SK-N-SH (cell line): ENCODE data around the gene CCDC78. TPM values are rescaled to one million over a fixed set of nuclear protein-coding genes. Genes with fewer than 3 reads are reported as not detected.

ENCODE experiments used
- CTCF ChIA-PET: fragments of 300-600, 350-600 bp; formaldehyde crosslinking; extraction: SDS; loops from one replicate; lab custom pipeline; 2021; lab: Yijun Ruan, JAX
- POLR2A ChIA-PET: fragments of 350-600 bp; sonication (Branson Sonifier 250); formaldehyde crosslinking; extraction: SDS; loops from one replicate; lab custom pipeline; 2020; ENCODE audit warnings: antibody characterized with exemption, inconsistent platforms; lab: Yijun Ruan, JAX
- DNase-seq: peaks from one replicate; pipeline ENCODE4 v3.0.0; 2012
- H2AFZ ChIP-seq: fragments of 200-600 bp; sonication (generic); 2 replicates; pipeline ENCODE4 v1.8.1; 2016; ENCODE audit warnings: antibody characterized with exemption, mild to moderate bottlenecking, low read depth
- H3F3A ChIP-seq: fragments of 200-600 bp; sonication (generic); replicated peaks from 2 replicates; pipeline ENCODE3; 2016; ENCODE audit warnings: antibody characterized with exemption, mild to moderate bottlenecking; ENCODE audit not compliant: insufficient read depth
- H3K27ac ChIP-seq, 2 experiments: fragments of 200-500 bp in 1 of 2; fragments of 200-600 bp in 1 of 2; sonication (Bioruptor generic) in 1 of 2; sonication (generic), shearing (Covaris generic) in 1 of 2; 2 replicates each; pipeline versions ENCODE4 v1.5.1 to v1.6.1; 2014 to 2016; ENCODE audit warnings: low read depth in 2 of 2, inconsistent platforms in 1 of 2, low read length in 1 of 2, mild to moderate bottlenecking in 1 of 2, mixed read lengths in 1 of 2
- H3K27me3 ChIP-seq: fragments of 200-600 bp; sonication (generic), shearing (Covaris generic); 2 replicates; pipeline ENCODE4 v1.6.1; 2016; ENCODE audit warnings: mixed run types; ENCODE audit not compliant: insufficient read depth
- H3K36me3 ChIP-seq, 2 experiments: fragments of 200-500 bp in 1 of 2; fragments of 200-600 bp in 1 of 2; sonication (Bioruptor generic) in 1 of 2; sonication (generic) in 1 of 2; replicated peaks in 1 of 2; 2 replicates each; pipeline versions ENCODE3 to v1.5.1; 2014 to 2016; ENCODE audit warnings: low read length in 1 of 2, mild to moderate bottlenecking in 1 of 2; ENCODE audit not compliant: insufficient read depth in 2 of 2, control insufficient read depth in 1 of 2
- H3K4me1 ChIP-seq, 2 experiments: fragments of 200-500 bp in 1 of 2; fragments of 200-600 bp in 1 of 2; sonication (Bioruptor generic) in 1 of 2; sonication (generic), shearing (Covaris generic) in 1 of 2; 2 replicates each; pipeline versions ENCODE4 v1.5.1 to v1.6.1; 2014 to 2016; ENCODE audit warnings: low read depth in 1 of 2, low read length in 1 of 2, mixed run types in 1 of 2; ENCODE audit not compliant: insufficient read depth in 2 of 2, control insufficient read depth in 1 of 2
- H3K4me2 ChIP-seq: fragments of 200-600 bp; sonication (generic), shearing (Covaris generic); 2 replicates; pipeline ENCODE4 v1.6.1; 2017; ENCODE audit warnings: mixed run types
- H3K4me3 ChIP-seq, 2 experiments: fragments of 200-500 bp in 1 of 2; fragments of 200-600 bp in 1 of 2; sonication (Bioruptor generic) in 1 of 2; sonication (generic), shearing (Covaris generic) in 1 of 2; 2 replicates each; pipeline versions ENCODE4 v1.5.1 to v1.8.1; 2014 to 2016; ENCODE audit warnings: low read depth in 2 of 2, inconsistent platforms in 1 of 2, low read length in 1 of 2, mild to moderate bottlenecking in 1 of 2, mixed read lengths in 1 of 2, moderate library complexity in 1 of 2
- H3K79me2 ChIP-seq: fragments of 200-600 bp; sonication (generic); 2 replicates; pipeline ENCODE4 v1.8.1; 2017; ENCODE audit warnings: mild to moderate bottlenecking; ENCODE audit not compliant: insufficient read depth
- H3K9ac ChIP-seq: fragments of 200-600 bp; sonication (generic); 2 replicates; pipeline ENCODE4 v1.6.1; 2017; ENCODE audit warnings: mixed run types
- H3K9me2 ChIP-seq: fragments of 200-600 bp; sonication (generic); 2 replicates; pipeline ENCODE4 v1.6.1; 2017; ENCODE audit warnings: mixed run types
- H3K9me3 ChIP-seq: fragments of 200-600 bp; sonication (generic); 2 replicates; pipeline ENCODE4 v1.6.1; 2017; ENCODE audit warnings: mixed run types, mild to moderate bottlenecking, moderate library complexity
- H4K20me1 ChIP-seq: fragments of 200-600 bp; sonication (generic); 2 replicates; pipeline ENCODE4 v1.6.1; 2017; ENCODE audit warnings: mild to moderate bottlenecking, mixed run types; ENCODE audit not compliant: insufficient read depth
- ELF1 ChIP-seq: IDR thresholded peaks from 2 replicates; pipeline ENCODE4 v1.4.0; 2012
- FOSL2 ChIP-seq: IDR thresholded peaks from 2 replicates; pipeline ENCODE4 v1.4.0; 2012; ENCODE audit warnings: low read depth, mild to moderate bottlenecking, moderate library complexity, borderline replicate concordance
- FOXM1 ChIP-seq: IDR thresholded peaks from 2 replicates; pipeline ENCODE4 v1.4.0; 2012; ENCODE audit warnings: low read depth, mild to moderate bottlenecking
- MEF2A ChIP-seq: IDR thresholded peaks from 2 replicates; pipeline ENCODE4 v1.4.0; 2012; ENCODE audit warnings: low read depth, borderline replicate concordance
- NRF1 ChIP-seq: IDR thresholded peaks from 2 replicates; pipeline ENCODE4 v1.6.1; 2012; ENCODE audit warnings: low read depth, mild to moderate bottlenecking, low read length
- RAD21 ChIP-seq: IDR thresholded peaks from 2 replicates; pipeline ENCODE4 v1.6.1; 2012; ENCODE audit warnings: mild to moderate bottlenecking, low read length
- RCOR1 ChIP-seq: fragments of 150-350 bp; IDR thresholded peaks from 2 replicates; pipeline ENCODE4 v1.6.1; 2017; ENCODE audit warnings: antibody characterized with exemption, low read length
- REST ChIP-seq: IDR thresholded peaks from 2 replicates; pipeline ENCODE4 v1.6.1; 2012; ENCODE audit warnings: mild to moderate bottlenecking, low read depth, low read length, moderate library complexity
- RXRA ChIP-seq: IDR thresholded peaks from 2 replicates; pipeline ENCODE4 v1.4.0; 2012; ENCODE audit warnings: low read depth, mild to moderate bottlenecking, borderline replicate concordance
- YY1 ChIP-seq: IDR thresholded peaks from 2 replicates; pipeline ENCODE4 v1.4.0; 2012; ENCODE audit warnings: low read depth, mild to moderate bottlenecking
- ZBTB33 ChIP-seq: IDR thresholded peaks from 2 replicates; pipeline ENCODE4 v1.4.0; 2012; ENCODE audit warnings: low read depth, borderline replicate concordance
- WGBS: methylation state at CpG from one replicate; pipeline ENCODE4 v1.1.6; 2017; ENCODE audit warnings: low lambda C conversion rate; 5-methylcytosine and 5-hydroxymethylcytosine counted together
- polyA plus RNA-seq, 3 experiments: library from polyadenylated mRNA; depleted of rRNA; stranded (reverse); fragments of >200 nt; gene quantifications; 2 replicates each; pipeline ENCODE4 v1.2.3, GENCODE V29; 2012
- TF ChIP-seq, protein P1 (sequence below): IDR thresholded peaks from 2 replicates; pipeline ENCODE4 v1.4.0; 2012; ENCODE audit warnings: low read depth, borderline replicate concordance

CCDC78 gene
- polyA plus RNA-seq, 1 of the 3 experiments (the other 2 are of a cell fraction): 15.4 TPM

- TF ChIP-seq ZBTB33: no peak
- TF ChIP-seq, all 33 proteins: peak for 0
Observed at GRCh38 chr16:752007-752312, 25.7 kb upstream of the CCDC78 start (continued).

DNA sequence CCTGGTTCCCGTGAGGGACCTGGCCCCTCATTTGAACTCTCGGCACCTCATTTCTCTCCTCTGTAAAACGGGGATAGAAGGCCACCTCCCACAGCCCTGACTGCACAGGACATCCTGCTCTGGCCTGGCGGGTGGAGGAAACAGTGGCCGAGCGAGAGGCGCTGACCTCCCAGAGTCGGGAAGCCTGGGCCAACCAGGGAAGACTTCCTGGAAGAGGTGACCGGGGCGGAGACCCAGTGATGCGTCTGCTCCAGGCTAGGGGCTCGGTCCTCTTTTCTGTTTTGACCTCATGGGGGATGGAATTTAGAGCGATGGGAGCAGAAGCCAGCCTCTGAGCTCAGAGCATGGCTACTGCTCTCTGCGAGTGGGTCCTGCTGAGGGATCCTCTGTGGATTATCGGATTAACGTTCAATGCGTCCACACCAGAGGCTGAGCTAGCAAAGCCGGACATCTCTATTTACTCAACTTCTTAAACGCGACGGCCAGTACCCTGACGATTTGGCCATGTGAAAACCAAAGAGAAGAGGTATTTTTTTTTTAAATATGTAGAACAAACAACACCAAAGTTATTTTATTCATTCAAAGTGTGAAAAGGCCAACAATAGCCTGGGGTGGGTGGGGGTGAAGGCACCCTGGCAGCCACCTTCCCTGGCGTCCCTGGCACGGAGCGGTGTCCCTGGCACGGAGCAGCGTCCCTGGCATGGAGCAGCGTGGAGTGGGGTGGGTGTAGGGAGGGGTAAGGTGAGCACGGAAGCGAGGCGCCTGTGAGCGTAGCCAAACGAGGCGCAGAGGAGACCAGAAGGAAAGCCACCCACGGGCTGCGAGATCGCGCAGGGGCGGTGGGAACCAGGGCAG is 25.1 kb upstream of the CCDC78 start:
- POLR2A ChIA-PET: interaction anchor here (1.0 kb wide), 1 partner anchor 31 kb away, joined by 4 read pairs; the partner anchor contains the start of gene ANTKMT
- no peaks in the 10 kb centered on the region for H3K9me2 ChIP-seq
- H3K36me3 ChIP-seq: no peaks in the 10 kb centered on the region
- peaks cover 1% of the 10 kb centered on the region; the same call in 1 of the 2 replicates for H3K9me3 ChIP-seq
- H3K4me2 ChIP-seq: no peak overlapping the region
- H2AFZ ChIP-seq: no peak overlapping the region
- WGBS: 85% methylated on average over 38 of the region's 39 CpGs
- H3K27ac ChIP-seq: no peak overlapping the region
- H3F3A ChIP-seq: peaks cover 4% of the 10 kb centered on the region
- DNase-seq: no peak
- H3K27me3 ChIP-seq: no peaks in the 10 kb centered on the region
- no peak overlapping the region for H3K4me3 ChIP-seq
- no peaks in the 10 kb centered on the region for H3K79me2 ChIP-seq
- no peak for TF ChIP-seq ELF1
- TF ChIP-seq REST: no peak
- TF ChIP-seq MEF2A: no peak
- TF ChIP-seq YY1: no peak
- no peak for TF ChIP-seq FOSL2
- TF ChIP-seq RAD21: no peak
- no peak for TF ChIP-seq NRF1
- TF ChIP-seq, protein P1, sequence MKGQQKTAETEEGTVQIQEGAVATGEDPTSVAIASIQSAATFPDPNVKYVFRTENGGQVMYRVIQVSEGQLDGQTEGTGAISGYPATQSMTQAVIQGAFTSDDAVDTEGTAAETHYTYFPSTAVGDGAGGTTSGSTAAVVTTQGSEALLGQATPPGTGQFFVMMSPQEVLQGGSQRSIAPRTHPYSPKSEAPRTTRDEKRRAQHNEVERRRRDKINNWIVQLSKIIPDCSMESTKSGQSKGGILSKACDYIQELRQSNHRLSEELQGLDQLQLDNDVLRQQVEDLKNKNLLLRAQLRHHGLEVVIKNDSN: no peak
- TF ChIP-seq RXRA: no peak
- no peak for TF ChIP-seq FOXM1
- TF ChIP-seq RCOR1: no peak
- no peaks in the 10 kb centered on the region for H3K4me1 ChIP-seq
- no peak overlapping the region for H3K9ac ChIP-seq
- CTCF ChIA-PET: interaction anchor here (0.7 to 1.4 kb wide), 3 partner anchors 8 to 35 kb away, joined by 3 to 8 read pairs (median 3); no protein-coding TSS in a partner anchor
- no peaks in the 10 kb centered on the region for H4K20me1 ChIP-seq
